Glutamatergic neuron (in vitro differentiated cells): ENCODE data around the gene C11orf21. TPM values are rescaled to one million over a fixed set of nuclear protein-coding genes. Genes with fewer than 3 reads are reported as not detected.
A peak's percentile ranks its signal among the peaks of the same experiment; 100 is the strongest.

Source experiments
- DNase-seq: peaks from one replicate; pipeline ENCODE4 v3.0.0; 2022
- H3K27ac Mint-ChIP-seq: one replicate; pipeline ENCODE4 v1.8.0; 2020; ENCODE audit warnings: mild to moderate bottlenecking, mixed read lengths, inconsistent platforms; ENCODE audit not compliant: unreplicated experiment
- H3K27me3 Mint-ChIP-seq: one replicate; pipeline ENCODE4 v1.8.0; 2020; ENCODE audit warnings: mild to moderate bottlenecking, moderate library complexity, mixed read lengths, inconsistent platforms; ENCODE audit not compliant: unreplicated experiment
- H3K36me3 Mint-ChIP-seq: one replicate; pipeline ENCODE4 v1.8.0; 2020; ENCODE audit warnings: mild to moderate bottlenecking, mixed read lengths, inconsistent platforms; ENCODE audit not compliant: unreplicated experiment
- H3K4me1 Mint-ChIP-seq: one replicate; pipeline ENCODE4 v1.8.0; 2020; ENCODE audit warnings: mild to moderate bottlenecking, low read depth, mixed read lengths, inconsistent platforms; ENCODE audit not compliant: unreplicated experiment
- H3K4me3 Mint-ChIP-seq: one replicate; pipeline ENCODE4 v1.8.0; 2020; ENCODE audit warnings: mild to moderate bottlenecking, mixed read lengths, inconsistent platforms; ENCODE audit not compliant: unreplicated experiment
- H3K9me3 Mint-ChIP-seq: one replicate; pipeline ENCODE4 v1.8.0; 2020; ENCODE audit warnings: mild to moderate bottlenecking, moderate library complexity, mixed read lengths, inconsistent platforms; ENCODE audit not compliant: unreplicated experiment
- total RNA-seq: library from RNA; stranded (reverse); fragmentation: NEBNext Ultra II Directional; extraction: Animal tissue kit (Norgen Biotek cat#: 25700); gene quantifications from one replicate; pipeline ENCODE4 v1.2.1, GENCODE V29; 2021; ENCODE audit not compliant: unreplicated experiment
- TF ChIP-seq, protein P1 (sequence below): fragments of 200-600 bp; sonication (generic); IDR thresholded peaks from one replicate; pipeline ENCODE4 v1.5.0; 2021; ENCODE audit not compliant: partially characterized antibody, unreplicated experiment

C11orf21 gene
- total RNA-seq, 1 donor from 2014 or later: not detected

DNA sequence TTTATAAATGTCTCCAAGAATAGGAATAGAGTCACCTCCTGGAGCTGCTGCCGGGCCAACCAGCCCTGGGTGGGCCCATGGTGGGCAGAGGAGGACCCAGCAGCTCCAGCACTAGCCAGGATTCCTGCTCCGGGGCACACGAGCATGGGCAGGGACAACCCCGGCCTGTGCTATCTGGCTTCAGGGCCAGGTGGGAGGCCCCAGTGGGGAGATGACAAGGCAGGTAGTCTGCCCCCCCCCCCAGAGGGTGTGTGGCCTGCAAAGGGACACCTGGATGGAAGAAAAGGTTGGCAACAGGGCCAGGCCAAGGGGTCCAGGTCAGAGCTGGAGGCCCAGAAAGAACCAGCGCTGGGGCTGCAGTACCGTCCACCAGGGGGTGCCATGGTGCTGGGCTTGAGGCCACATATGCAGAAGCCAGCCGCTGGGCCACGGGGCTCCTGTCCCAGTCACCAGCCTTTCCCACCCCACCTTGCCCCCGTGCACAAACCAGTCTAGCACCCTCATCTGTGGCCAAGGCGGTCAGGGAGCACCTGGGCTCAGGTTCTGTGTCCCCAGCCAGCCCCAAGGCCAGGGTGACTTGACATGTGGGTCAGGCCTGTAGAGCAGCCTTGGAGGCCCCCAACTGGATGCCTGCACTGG is 3.5 kb upstream of the C11orf21 start:
- Mint-ChIP-seq H3K27me3 (peaks cover 5% of the 10 kb centered on the region), H3K4me1 (no peaks in the 10 kb centered on the region), H3K9me3 (peaks cover 2% of the 10 kb centered on the region), H3K27ac (no peak overlapping the region), H3K4me3 (no peak overlapping the region), H3K36me3 (no peaks in the 10 kb centered on the region)
- TF ChIP-seq, protein P1, sequence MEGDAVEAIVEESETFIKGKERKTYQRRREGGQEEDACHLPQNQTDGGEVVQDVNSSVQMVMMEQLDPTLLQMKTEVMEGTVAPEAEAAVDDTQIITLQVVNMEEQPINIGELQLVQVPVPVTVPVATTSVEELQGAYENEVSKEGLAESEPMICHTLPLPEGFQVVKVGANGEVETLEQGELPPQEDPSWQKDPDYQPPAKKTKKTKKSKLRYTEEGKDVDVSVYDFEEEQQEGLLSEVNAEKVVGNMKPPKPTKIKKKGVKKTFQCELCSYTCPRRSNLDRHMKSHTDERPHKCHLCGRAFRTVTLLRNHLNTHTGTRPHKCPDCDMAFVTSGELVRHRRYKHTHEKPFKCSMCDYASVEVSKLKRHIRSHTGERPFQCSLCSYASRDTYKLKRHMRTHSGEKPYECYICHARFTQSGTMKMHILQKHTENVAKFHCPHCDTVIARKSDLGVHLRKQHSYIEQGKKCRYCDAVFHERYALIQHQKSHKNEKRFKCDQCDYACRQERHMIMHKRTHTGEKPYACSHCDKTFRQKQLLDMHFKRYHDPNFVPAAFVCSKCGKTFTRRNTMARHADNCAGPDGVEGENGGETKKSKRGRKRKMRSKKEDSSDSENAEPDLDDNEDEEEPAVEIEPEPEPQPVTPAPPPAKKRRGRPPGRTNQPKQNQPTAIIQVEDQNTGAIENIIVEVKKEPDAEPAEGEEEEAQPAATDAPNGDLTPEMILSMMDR: peak; percentile 92
- peak; percentile 88 for DNase-seq

DNA sequence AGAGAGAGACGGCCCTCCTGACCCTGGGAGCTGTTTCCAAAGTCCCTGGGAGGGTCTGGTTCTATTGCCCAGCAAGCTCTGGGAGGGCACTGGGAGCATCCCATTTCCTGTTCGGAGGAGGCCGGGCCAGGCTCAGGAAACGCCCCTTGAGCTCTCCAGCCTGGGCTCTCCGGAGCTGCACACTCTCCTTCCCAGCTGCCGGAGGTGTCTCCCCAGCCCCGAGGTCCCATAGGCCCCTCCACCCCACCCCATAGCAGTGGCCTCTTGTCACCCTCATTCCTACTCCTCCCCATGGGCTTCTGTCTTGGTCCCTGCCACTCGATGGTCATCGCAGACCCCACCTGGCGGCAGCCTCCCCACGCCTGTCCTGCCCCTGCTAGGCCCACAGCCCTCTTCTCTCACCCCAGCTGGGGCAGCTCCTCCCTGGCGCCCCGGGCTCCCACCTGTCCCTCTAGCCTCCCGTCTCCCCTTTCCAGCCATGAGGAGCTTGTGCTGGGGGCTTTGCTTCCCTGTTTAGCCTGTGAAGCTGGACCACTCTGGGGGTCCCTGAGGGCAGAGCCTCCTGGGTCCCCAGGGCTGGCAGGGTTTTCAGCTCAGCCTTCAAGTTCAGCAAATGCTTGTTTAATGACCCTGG is 2.9 kb upstream of the C11orf21 start:
- H3K27me3 Mint-ChIP-seq: peaks cover 5% of the 10 kb centered on the region
- no peak overlapping the region for H3K27ac Mint-ChIP-seq
- TF ChIP-seq, protein P1: no peak
- no peak overlapping the region for H3K4me3 Mint-ChIP-seq
- H3K4me1 Mint-ChIP-seq: no peaks in the 10 kb centered on the region
- H3K9me3 Mint-ChIP-seq: peaks cover 2% of the 10 kb centered on the region
- DNase-seq: no peak
- no peaks in the 10 kb centered on the region for H3K36me3 Mint-ChIP-seq

DNA sequence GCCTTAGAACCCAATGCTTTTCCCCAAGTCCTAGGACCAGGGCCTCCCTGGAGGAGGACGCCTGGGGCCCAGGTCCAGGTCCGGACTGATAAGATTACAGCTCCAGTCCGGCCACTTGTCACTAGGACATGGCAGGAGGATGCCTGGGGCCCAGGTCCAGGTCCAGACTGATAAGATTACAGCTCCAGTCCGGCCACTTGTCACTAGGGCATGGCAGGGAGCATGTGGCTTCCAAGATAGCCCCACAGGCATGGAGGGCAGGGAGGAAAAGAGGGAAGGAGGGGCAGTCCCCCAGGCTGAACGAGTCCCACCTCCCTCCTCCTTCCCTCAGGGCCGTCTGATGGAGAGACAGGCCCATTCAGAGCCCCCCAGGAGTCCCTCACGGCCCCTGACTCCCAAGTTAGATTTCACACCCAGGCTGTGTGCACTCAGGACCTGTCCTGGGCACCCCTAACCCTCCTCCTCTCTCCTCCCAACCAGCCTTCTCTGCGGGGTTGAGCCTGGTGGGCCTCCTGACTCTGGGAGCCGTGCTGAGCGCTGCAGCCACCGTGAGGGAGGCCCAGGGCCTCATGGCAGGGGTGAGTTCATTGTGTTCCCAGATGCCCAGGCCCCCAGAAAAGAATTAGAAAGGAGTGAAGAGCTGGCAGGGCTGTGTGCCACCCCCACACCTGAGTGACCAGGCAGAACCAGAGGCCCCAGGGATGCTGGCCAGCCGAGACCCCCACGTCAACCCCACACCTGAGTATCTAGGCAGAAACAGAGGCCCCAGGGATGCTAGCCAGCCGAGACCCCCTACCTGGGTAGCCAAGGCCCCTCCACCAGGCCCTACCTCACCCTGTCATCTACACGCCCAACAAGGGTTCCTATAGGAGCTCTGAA is 2.1 kb upstream of the C11orf21 start:
- peaks cover 2% of the 10 kb centered on the region for H3K9me3 Mint-ChIP-seq
- TF ChIP-seq, protein P1: no peak
- no peak overlapping the region for H3K27ac Mint-ChIP-seq
- H3K4me1 Mint-ChIP-seq: no peaks in the 10 kb centered on the region
- H3K27me3 Mint-ChIP-seq: peaks cover 5% of the 10 kb centered on the region
- no peak overlapping the region for H3K4me3 Mint-ChIP-seq
- no peaks in the 10 kb centered on the region for H3K36me3 Mint-ChIP-seq
- DNase-seq: no peak

DNA sequence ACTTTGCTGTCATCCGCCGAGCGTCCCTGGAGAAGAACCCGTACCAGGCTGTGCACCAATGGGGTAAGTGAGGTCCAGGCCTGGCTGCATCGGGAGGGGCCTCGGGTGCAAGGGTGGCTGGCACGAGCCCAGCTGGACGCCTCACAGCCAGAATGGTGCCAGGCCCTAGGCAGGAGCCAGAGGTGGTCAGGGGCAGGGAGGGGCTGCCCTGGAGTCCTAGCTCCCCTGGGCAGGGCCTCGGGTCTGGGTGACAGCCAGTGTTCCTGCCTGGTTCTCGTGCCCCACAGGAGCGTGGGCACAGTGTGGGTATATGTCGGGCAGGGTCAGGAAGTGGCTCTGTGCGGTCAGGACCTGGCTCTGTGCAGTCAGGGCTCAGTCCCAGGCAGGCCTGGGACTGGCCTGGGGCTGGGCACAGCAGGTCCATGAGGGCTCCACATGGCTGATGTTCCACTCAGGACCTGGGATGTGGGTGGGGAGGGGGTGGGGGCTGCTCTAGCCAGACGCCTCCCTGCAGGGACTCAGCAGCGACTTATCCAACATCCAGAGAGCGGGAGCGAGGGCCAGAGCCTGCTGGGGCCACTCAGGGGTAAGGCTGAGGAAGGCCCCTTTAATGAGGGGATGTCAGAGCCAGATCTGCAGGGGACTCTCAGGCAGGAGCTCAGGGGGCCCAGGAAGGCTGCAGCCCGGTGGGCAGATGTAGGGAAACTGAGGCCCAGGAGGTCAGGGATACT is 1.3 kb upstream of the C11orf21 start:
- Mint-ChIP-seq H3K4me3 (no peak overlapping the region), H3K27ac (no peak overlapping the region)
- TF ChIP-seq, protein P1: no peak

More for the DNA sequence above, 1.3 kb upstream of the C11orf21 start:
- Mint-ChIP-seq H3K36me3 (no peaks in the 10 kb centered on the region), H3K4me1 (no peaks in the 10 kb centered on the region), H3K27me3 (peaks cover 5% of the 10 kb centered on the region), H3K9me3 (peaks cover 2% of the 10 kb centered on the region)
- DNase-seq: no peak
